Prostate gland (tissue), 2 donors: ENCODE results near the gene UBR3.

Experiments
- POLR2A ChIP-seq: fragments of 450-650 bp; IDR thresholded peaks from one replicate; pipeline ENCODE4 v1.6.1; 2016; ENCODE audit warnings: antibody characterized with exemption, mild to moderate bottlenecking
- TF ChIP-seq, protein P1 (sequence below), 4 experiments: fragments of 200-600 bp in 2 of 4; fragments of 450-650 bp in 2 of 4; sonication (generic) in 2 of 4; IDR thresholded peaks; 1 replicate in 3 of 4; 2 replicates in 1 of 4; pipeline ENCODE4 v1.5.1; 2016 to 2019; ENCODE audit warnings: antibody characterized with exemption in 4 of 4, mild to moderate bottlenecking in 2 of 4, moderate library complexity in 2 of 4

DNA sequence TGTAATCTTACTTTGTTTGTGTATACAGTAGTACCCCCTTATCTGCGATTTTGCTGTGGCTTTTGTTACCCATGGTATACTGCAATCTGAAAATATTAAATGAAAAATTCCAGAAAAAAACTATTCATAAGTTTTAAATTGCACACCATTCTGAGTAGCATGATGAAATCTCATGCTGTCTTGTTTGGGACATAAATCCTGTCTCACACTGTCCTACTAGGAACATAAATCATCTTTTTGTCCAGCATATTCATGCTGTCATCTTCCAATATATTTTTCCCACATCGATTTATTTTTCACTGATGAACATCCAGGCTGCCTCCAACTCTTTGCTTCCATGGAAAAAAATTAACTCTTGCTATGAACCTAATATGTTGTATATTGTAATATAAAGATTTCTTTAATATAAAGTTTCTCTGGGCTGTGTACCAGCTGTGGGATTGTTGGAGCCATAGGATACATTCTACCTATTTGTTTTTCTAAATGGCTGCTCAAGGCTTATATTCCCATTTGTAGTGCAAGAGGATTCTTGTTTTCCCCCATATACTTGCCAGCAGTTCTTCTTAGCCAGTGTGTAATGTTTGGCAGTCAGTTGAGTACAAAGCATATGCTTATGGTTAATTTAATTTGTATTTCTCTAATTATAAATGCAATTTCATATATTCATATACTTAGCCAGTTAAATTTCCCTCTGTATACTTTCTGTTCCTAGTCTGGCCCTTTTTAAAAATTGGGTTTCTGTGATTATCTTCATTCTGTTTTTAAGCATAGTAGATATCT lies 236.4 kb downstream of the UBR3 start:
- TF ChIP-seq, protein P1, sequence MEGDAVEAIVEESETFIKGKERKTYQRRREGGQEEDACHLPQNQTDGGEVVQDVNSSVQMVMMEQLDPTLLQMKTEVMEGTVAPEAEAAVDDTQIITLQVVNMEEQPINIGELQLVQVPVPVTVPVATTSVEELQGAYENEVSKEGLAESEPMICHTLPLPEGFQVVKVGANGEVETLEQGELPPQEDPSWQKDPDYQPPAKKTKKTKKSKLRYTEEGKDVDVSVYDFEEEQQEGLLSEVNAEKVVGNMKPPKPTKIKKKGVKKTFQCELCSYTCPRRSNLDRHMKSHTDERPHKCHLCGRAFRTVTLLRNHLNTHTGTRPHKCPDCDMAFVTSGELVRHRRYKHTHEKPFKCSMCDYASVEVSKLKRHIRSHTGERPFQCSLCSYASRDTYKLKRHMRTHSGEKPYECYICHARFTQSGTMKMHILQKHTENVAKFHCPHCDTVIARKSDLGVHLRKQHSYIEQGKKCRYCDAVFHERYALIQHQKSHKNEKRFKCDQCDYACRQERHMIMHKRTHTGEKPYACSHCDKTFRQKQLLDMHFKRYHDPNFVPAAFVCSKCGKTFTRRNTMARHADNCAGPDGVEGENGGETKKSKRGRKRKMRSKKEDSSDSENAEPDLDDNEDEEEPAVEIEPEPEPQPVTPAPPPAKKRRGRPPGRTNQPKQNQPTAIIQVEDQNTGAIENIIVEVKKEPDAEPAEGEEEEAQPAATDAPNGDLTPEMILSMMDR (IDR thresholded peaks at IDR 0.05) = no peak
- no peak for TF ChIP-seq POLR2A
